HG03108 (cell line): ENCODE data around the gene FBXW4.

Source experiments
- ATAC-seq: cut with Tn5 transposase; IDR thresholded peaks from one replicate; pipeline ENCODE4 v1.9.1; 2021; ENCODE audit warnings: moderate library complexity; ENCODE audit not compliant: unreplicated experiment

FBXW4 gene

DNA sequence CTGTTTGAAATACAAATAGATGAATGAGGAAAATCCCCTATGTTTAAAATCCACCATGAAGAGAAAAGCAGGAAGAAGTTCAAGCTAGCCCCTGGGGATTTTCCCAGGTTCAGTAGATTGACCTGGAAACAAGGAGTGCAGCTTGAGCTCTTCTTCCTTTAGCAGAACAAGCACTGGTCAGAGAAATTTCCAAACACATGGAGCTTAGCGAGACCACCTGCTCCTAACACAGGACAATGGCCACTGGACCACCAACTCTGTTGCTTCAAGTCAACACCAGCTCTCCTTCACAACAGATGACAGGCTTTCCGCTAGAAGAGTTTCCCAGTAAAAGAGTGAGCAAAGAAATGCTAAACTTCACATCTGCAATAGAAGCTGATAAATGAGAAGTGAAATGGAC is 9.4 kb upstream of the FBXW4 start:
- ATAC-seq, result no peak

DNA sequence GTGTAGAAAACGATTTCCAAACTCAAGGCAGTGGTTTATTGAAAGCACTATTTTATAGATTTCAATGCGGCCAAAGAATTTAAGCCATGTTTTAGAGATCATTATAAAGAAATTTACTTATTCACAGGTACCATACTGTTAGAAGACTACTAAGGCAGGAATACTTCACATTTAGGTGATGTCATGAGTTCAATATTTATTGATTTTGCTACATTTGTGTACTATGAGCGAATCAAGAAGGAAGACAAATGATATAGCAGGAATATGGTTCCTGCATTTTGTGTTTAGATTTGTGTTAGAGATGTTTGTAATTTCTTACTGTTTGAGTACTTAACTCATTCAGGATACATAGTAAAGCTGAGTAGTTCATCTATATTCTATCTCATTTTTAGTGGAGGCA is 1.7 kb upstream of the FBXW4 start:
- ATAC-seq, result no peak

DNA sequence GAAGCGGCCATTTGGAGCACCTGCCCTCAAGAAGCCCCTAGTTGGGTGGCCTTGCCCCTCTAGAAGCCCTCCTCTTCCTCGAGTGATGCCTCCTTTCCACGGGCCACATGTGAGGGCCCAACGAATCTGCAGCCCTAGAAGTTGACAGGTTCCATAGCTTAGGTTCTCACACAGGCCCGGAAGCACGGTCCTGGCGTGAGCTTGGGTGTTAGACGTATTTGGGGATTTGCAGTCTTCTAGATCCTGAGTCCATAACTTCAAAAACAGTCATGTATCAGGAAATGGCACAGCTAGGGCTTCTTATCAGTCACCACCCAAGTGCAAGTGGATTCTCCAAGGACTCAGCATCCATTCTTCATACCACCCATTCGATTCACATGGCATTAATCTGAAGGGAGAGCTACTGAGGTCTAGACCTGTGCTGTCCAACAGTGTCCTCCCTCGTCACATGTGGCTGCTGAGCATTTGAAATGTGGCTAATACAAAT is 477 bp upstream of the FBXW4 start:
- no peak for ATAC-seq

DNA sequence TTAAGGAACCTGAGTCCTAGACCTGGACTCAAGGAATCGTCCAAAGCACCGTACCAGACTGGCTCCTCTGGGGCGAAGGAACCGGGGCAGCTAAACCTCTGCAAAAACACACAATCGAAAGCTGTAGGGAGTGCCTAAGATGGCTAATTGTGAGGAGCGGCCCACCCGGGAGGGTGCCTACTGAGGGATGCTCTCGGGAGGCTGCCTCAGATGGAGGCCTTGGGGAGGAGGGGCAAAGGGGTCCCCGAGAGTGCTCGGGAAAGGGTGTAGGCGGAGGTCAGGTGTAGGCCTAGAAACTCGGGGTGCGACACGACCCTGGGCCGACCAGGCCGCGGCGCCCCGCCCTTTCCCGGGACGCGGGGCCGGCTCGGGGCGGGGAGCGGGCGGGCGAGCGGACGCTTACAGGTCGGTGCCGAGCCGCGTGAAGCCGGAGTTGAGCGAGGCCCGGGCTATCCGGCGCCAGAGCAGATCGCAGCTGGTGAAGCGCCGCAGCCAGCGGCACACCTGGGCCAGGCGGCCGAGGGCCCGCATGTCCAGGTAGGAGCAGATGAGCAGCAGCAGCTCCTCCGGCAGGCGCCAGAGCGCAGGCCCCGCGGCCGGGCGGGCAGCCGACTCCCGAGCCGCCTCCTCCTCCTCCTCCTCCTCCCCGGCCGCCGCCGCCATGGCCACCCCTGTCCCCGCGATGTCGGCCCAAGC is 844 bp downstream of the FBXW4 start:
- ATAC-seq, result peak; percentile 59

DNA sequence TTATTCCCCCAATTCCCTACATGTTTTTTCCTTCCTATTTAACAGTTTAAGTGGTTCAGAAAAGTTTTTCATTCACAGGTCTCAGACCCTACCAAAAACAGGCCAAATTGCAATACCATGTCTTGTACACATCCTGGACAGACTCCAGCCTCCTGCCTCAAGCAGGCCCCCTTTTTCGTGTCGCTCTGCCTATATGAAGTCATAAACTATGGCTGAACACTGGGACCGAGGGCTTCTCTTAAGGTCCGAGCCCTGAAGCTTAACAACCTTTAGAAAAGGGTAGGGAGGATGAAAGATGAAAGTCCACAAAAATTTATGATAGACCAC is 1.4 kb downstream of the FBXW4 start:
- peak; percentile 12 for ATAC-seq

DNA sequence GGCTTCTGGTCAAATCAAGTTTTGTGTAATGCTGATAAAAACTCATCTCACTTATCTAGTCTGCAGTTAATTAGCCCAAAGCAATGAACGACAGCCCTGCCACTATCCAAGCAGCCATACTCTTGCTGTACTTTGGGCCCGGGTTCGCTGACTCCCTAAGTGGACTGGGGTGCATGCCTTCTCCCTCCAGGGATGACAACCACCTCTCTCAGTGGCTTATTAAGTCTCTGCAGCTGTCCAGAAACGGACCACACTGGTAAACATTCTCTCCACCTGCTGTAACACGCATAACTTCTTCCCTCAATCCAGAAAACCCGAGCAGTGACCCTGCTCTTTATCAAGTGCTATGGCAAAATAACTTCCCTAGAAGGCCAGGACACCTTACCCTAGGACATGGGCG is 3.9 kb downstream of the FBXW4 start:
- no peak for ATAC-seq

DNA sequence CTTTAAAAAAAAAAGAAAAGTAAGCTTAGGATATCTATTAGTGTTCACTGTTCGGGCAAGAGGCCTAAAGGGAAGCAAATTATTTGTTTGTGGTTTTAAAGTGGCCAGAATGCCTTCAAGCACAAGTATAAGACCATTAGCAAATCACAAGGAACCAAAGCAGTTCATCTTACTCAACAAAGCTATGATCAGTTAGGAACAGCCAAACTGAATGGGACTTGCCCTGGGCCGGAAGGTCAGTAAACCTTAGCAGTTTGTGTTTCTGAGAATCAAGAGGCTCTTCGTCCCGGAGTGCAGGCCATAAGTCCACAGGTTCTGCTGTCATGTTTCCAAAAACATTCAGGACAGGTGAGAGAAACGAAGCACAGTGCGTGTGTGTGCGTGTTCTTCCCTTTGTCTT is 4.5 kb downstream of the FBXW4 start:
- no peak for ATAC-seq

DNA sequence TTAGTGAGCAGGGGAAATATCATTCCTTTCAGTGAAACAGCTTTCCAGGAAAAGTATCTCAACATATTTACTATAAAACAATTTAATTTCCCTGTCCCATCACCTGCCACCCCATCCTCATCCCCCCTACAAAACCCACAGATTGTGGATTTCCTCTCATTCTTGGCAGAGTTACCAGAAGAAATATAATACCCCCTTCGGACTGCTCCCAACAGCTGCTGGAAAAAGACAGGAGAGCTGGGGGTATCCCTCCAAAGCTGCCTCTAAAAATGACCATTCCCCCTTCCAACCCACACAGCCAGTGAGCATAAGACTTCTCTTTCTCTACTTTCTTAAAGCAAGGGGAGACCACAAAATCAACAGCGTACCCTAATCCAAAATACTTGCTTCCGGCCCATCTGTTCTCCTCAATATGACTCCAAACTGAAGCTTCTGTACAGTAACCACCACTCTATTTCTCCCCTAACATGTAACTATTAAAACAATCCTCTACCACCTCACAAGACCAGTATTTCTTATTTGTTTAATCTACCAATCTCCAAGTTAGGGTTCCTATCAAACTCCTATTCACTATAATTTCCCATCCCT is 7.8 kb downstream of the FBXW4 start:
- ATAC-seq, result no peak

DNA sequence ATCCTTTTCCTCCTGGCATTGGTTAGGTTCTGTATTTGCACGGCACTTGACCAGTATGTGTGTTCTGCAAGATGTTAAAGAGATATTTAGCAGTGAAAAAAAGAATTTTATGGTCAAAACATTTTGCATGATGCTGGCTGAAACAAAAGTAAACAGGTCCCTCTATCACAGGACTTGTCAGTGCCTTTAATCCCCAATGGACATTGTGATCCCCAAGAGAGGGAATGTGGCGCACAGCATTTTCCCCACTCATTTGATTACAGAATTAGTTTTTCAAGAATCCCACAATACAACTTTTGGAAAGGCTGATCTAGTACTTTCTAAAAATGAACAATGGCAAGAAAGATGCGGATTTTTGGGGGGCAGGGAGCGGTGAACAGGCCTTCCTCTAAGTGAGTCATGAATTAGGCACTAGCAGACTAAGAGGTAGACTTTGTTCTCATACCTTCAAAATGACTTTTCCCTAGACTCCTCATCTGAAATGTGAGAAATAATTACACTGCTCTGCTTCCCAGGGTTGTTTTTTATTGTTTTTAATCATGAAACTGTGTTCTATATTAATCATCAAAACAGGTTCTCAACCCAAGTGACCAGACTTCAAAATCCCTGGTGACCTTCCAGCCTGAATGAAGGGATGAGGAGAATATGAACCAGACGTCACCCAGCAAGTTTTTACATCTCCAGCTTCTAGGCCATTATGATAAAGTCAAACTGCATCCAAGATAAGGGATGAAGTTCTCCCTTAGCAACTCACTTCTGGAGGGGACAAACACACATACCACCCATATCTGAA is 8.6 kb downstream of the FBXW4 start:
- ATAC-seq, result no peak

- ATAC-seq, result no peak
Observed at GRCh38 chr10:101684782-101685181, 10.2 kb downstream of the FBXW4 start.

GRCh38 chr10:101683276-101683675 is 11.7 kb downstream of the FBXW4 start:
- ATAC-seq, result no peak

DNA sequence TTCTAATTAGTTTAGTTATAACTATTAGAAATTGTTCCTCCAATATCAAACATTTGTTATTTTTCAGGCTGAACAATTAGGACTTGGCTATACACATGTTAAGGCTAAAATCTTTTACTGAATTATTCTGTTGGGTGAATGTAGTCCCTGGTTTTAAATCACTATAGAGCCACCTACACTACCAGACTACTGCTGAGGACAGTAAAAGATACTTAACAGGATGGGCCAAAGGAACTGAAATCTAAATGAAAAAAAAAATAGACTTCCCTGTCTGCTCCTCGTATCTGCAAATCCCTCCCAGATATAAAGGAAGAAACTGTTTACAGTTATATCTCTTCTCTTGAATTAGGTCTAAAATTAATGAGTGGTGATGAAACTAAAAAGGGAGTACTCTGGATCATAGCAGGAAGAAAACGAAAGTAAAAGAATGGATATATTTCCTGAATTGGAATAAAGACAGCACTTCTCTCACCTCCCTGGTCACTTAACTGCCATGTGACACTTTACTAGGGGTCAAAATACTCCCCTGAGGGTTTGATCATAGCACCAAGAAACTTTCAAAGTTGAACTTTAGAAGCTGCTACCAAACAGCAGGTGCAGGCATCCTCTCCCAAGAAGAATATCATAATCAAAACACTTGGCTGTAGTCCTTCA is 12.7 kb downstream of the FBXW4 start:
- no peak for ATAC-seq

- no peak for ATAC-seq
Observed at GRCh38 chr10:101676565-101676964, 18.4 kb downstream of the FBXW4 start.

DNA sequence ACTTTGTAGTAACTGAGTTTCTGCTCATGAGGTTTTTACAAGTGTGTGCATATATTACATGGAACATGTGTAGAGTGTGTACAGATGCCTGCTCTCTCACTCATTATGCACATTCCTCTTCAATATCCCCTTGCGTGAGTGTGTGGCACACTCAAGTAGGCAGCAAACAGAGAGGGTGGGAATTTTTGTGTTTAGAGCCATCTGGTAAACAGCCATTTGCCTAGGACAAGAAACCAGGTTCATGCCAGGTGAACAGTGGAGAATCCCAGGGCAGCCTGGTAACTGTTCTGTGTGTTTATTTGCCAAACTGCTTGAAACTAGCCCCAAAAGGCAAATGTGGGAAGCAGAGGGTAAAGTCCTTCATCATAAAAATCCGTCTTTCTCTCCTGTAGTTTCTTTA is 19.9 kb downstream of the FBXW4 start:
- ATAC-seq, result no peak

DNA sequence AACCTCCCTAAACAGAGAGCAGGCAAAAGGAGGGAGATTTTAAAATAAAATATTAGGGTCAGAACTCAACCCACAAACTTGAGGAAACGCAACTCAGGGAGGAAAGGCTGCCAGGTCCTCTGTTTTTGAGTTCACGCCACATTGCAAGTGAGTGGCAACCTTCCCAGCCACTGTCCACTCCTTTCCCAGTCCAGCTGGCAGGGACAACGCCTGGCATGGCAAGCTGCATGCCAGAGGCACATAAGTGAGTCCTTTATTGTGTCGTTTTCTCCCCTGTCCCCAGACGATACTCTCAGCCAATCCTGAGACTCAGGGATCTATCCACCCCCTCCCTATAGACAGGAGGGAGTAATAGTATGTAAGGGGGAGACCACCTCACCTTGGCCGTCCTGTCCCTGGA is 22.4 kb downstream of the FBXW4 start:
- no peak for ATAC-seq

DNA sequence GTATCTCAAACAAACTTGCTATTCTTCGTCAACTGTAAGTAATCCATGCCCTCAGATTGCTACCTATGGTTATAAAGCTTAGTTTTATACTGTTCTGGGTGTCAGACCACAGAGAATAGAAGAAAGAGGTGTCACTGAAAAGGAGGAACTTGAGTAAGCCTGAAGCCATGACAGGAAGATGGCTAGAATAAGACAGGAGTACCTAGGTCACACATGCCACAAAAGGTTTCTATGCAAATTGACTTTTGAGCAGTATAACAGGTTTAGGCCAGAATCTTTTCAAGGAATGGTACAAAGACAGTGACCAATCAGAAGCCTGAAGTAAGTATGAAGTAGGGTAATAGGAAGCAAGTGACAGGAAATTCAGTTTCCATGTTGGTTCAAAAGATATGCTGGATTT is 23.5 kb downstream of the FBXW4 start:
- ATAC-seq, result peak; percentile 53

DNA sequence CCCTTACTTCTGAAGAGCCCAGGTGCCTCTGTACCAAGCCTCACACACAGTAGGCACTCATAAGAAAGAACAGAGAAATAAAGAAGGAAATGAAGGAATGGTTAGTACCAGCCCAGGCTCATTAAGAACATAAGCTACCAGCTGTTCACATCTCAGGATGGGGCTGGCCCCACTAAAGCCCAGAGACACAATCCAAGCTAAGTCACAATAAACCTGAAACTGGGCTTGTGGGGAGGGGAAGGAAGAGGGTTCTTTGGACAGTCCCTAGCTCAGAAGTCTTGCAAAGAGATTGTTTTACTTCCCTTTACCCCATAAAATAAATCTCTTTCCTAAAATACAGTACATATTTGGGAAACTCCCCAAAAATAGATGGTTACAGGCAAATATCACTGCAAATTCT is 24.3 kb downstream of the FBXW4 start:
- peak; percentile 47 for ATAC-seq

- no peak for ATAC-seq
Observed at GRCh38 chr10:101669181-101669580, 25.8 kb downstream of the FBXW4 start.

DNA sequence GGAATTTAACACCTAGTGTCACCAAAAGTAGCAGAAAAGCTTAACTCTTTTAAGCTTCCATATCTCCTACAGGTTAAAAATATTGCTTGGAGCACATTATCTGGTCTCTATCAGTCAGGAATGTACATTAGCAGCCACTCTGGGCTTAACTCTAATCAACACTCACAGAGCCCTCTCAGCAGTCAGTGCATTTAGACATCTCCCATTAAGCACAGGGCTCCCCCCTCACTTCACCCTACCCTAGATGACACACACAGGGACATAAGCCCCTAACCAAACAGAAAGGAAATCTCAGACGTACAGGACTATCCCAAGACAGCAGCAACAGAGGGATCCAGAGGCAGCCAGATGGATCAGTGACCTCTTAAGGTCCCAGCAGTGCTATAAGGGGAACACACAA is 26.4 kb downstream of the FBXW4 start:
- ATAC-seq, result no peak

GRCh38 chr10:101666083-101666482 is 28.9 kb downstream of the FBXW4 start:
- ATAC-seq, result no peak

GRCh38 chr10:101663097-101663496 is 31.9 kb downstream of the FBXW4 start:
- no peak for ATAC-seq

DNA sequence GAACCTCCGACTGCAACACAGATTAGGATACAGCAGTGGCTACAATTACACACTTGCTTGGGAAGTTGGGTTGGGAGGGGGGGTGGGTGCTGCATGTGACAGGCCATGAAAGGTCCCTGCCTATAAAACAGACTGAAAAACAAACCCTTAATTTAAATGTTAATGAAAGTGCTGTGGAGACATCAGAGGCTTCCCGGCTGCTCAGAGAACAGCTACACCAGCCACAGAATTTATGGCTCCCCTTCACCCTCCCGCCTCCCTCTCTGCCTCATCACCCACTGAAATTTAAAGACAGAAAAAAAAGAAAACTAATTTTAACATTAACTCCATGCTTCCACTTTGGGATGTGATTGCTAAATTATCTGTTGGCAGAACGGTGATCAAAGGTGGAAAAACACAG is 34.7 kb downstream of the FBXW4 start:
- no peak for ATAC-seq
